SK-N-SH (cell line): ENCODE data around the gene GNE. TPM values are rescaled to one million over a fixed set of nuclear protein-coding genes. Genes with fewer than 3 reads are reported as not detected.
"Not testable (repeated sequence)": the region's sequence is repeated elsewhere in the genome, so short reads cannot be mapped to it uniquely, and the experiment has no call there.

ENCODE experiments used
- CTCF ChIA-PET: fragments of 300-600, 350-600 bp; formaldehyde crosslinking; extraction: SDS; loops from one replicate; lab custom pipeline; 2021; lab: Yijun Ruan, JAX
- POLR2A ChIA-PET: fragments of 350-600 bp; sonication (Branson Sonifier 250); formaldehyde crosslinking; extraction: SDS; loops from one replicate; lab custom pipeline; 2020; ENCODE audit warnings: antibody characterized with exemption, inconsistent platforms; lab: Yijun Ruan, JAX
- DNase-seq: peaks from one replicate; pipeline ENCODE4 v3.0.0; 2012
- H2AFZ ChIP-seq: fragments of 200-600 bp; sonication (generic); 2 replicates; pipeline ENCODE4 v1.8.1; 2016; ENCODE audit warnings: antibody characterized with exemption, mild to moderate bottlenecking, low read depth
- H3F3A ChIP-seq: fragments of 200-600 bp; sonication (generic); replicated peaks from 2 replicates; pipeline ENCODE3; 2016; ENCODE audit warnings: antibody characterized with exemption, mild to moderate bottlenecking; ENCODE audit not compliant: insufficient read depth
- H3K27ac ChIP-seq, 2 experiments: fragments of 200-500 bp in 1 of 2; fragments of 200-600 bp in 1 of 2; sonication (Bioruptor generic) in 1 of 2; sonication (generic), shearing (Covaris generic) in 1 of 2; 2 replicates each; pipeline versions ENCODE4 v1.5.1 to v1.6.1; 2014 to 2016; ENCODE audit warnings: low read depth in 2 of 2, inconsistent platforms in 1 of 2, low read length in 1 of 2, mild to moderate bottlenecking in 1 of 2, mixed read lengths in 1 of 2
- H3K27me3 ChIP-seq: fragments of 200-600 bp; sonication (generic), shearing (Covaris generic); 2 replicates; pipeline ENCODE4 v1.6.1; 2016; ENCODE audit warnings: mixed run types; ENCODE audit not compliant: insufficient read depth
- H3K36me3 ChIP-seq, 2 experiments: fragments of 200-500 bp in 1 of 2; fragments of 200-600 bp in 1 of 2; sonication (Bioruptor generic) in 1 of 2; sonication (generic) in 1 of 2; replicated peaks in 1 of 2; 2 replicates each; pipeline versions ENCODE3 to v1.5.1; 2014 to 2016; ENCODE audit warnings: low read length in 1 of 2, mild to moderate bottlenecking in 1 of 2; ENCODE audit not compliant: insufficient read depth in 2 of 2, control insufficient read depth in 1 of 2
- H3K4me1 ChIP-seq, 2 experiments: fragments of 200-500 bp in 1 of 2; fragments of 200-600 bp in 1 of 2; sonication (Bioruptor generic) in 1 of 2; sonication (generic), shearing (Covaris generic) in 1 of 2; 2 replicates each; pipeline versions ENCODE4 v1.5.1 to v1.6.1; 2014 to 2016; ENCODE audit warnings: low read depth in 1 of 2, low read length in 1 of 2, mixed run types in 1 of 2; ENCODE audit not compliant: insufficient read depth in 2 of 2, control insufficient read depth in 1 of 2
- H3K4me2 ChIP-seq: fragments of 200-600 bp; sonication (generic), shearing (Covaris generic); 2 replicates; pipeline ENCODE4 v1.6.1; 2017; ENCODE audit warnings: mixed run types
- H3K4me3 ChIP-seq, 2 experiments: fragments of 200-500 bp in 1 of 2; fragments of 200-600 bp in 1 of 2; sonication (Bioruptor generic) in 1 of 2; sonication (generic), shearing (Covaris generic) in 1 of 2; 2 replicates each; pipeline versions ENCODE4 v1.5.1 to v1.8.1; 2014 to 2016; ENCODE audit warnings: low read depth in 2 of 2, inconsistent platforms in 1 of 2, low read length in 1 of 2, mild to moderate bottlenecking in 1 of 2, mixed read lengths in 1 of 2, moderate library complexity in 1 of 2
- H3K79me2 ChIP-seq: fragments of 200-600 bp; sonication (generic); 2 replicates; pipeline ENCODE4 v1.8.1; 2017; ENCODE audit warnings: mild to moderate bottlenecking; ENCODE audit not compliant: insufficient read depth
- H3K9ac ChIP-seq: fragments of 200-600 bp; sonication (generic); 2 replicates; pipeline ENCODE4 v1.6.1; 2017; ENCODE audit warnings: mixed run types
- H3K9me2 ChIP-seq: fragments of 200-600 bp; sonication (generic); 2 replicates; pipeline ENCODE4 v1.6.1; 2017; ENCODE audit warnings: mixed run types
- H3K9me3 ChIP-seq: fragments of 200-600 bp; sonication (generic); 2 replicates; pipeline ENCODE4 v1.6.1; 2017; ENCODE audit warnings: mixed run types, mild to moderate bottlenecking, moderate library complexity
- H4K20me1 ChIP-seq: fragments of 200-600 bp; sonication (generic); 2 replicates; pipeline ENCODE4 v1.6.1; 2017; ENCODE audit warnings: mild to moderate bottlenecking, mixed run types; ENCODE audit not compliant: insufficient read depth
- ELF1 ChIP-seq: IDR thresholded peaks from 2 replicates; pipeline ENCODE4 v1.4.0; 2012
- FOSL2 ChIP-seq: IDR thresholded peaks from 2 replicates; pipeline ENCODE4 v1.4.0; 2012; ENCODE audit warnings: low read depth, mild to moderate bottlenecking, moderate library complexity, borderline replicate concordance
- GABPA ChIP-seq: IDR thresholded peaks from 2 replicates; pipeline ENCODE4 v1.4.0; 2012; ENCODE audit warnings: low read depth, mild to moderate bottlenecking
- GATA2 ChIP-seq: sonication (generic); formaldehyde crosslinking; IDR thresholded peaks from 2 replicates; pipeline ENCODE4 v1.5.0; 2020; ENCODE audit warnings: mild to moderate bottlenecking, missing genetic modification reagents
- JUND ChIP-seq: IDR thresholded peaks from 2 replicates; pipeline ENCODE4 v1.4.0; 2012
- MAX ChIP-seq: IDR thresholded peaks from 2 replicates; pipeline ENCODE4 v1.4.0; 2012; ENCODE audit warnings: low read depth
- MXI1 ChIP-seq: IDR thresholded peaks from 2 replicates; pipeline ENCODE4 v1.6.1; 2012; ENCODE audit warnings: mild to moderate bottlenecking, low read depth, low read length, improper control_type of control experiment
- PBX3 ChIP-seq: IDR thresholded peaks from 2 replicates; pipeline ENCODE4; 2012
- POLR2AphosphoS5 ChIP-seq: IDR thresholded peaks from 2 replicates; pipeline ENCODE4 v1.6.1; 2012; ENCODE audit warnings: low read depth, low read length
- RCOR1 ChIP-seq: fragments of 150-350 bp; IDR thresholded peaks from 2 replicates; pipeline ENCODE4 v1.6.1; 2017; ENCODE audit warnings: antibody characterized with exemption, low read length
- REST ChIP-seq: IDR thresholded peaks from 2 replicates; pipeline ENCODE4 v1.6.1; 2012; ENCODE audit warnings: mild to moderate bottlenecking, low read depth, low read length, moderate library complexity
- RFX5 ChIP-seq: IDR thresholded peaks from 2 replicates; pipeline ENCODE4 v1.6.1; 2012; ENCODE audit warnings: mild to moderate bottlenecking, improper control_type of control experiment, low read length
- SIN3A ChIP-seq: IDR thresholded peaks from 2 replicates; pipeline ENCODE4 v1.6.1; 2012; ENCODE audit warnings: low read depth, mild to moderate bottlenecking, low read length, moderate library complexity, borderline replicate concordance
- SMC3 ChIP-seq: IDR thresholded peaks from 2 replicates; pipeline ENCODE4 v1.6.1; 2012; ENCODE audit warnings: low read depth, low read length, improper control_type of control experiment
- TAF1 ChIP-seq: IDR thresholded peaks from 2 replicates; pipeline ENCODE4 v1.6.1; 2012; ENCODE audit warnings: low read depth, mild to moderate bottlenecking, low read length, moderate library complexity, borderline replicate concordance
- TCF12 ChIP-seq: IDR thresholded peaks from 2 replicates; pipeline ENCODE4 v1.4.0; 2012
- TEAD4 ChIP-seq: IDR thresholded peaks from 2 replicates; pipeline ENCODE4 v1.4.0; 2012; ENCODE audit warnings: mild to moderate bottlenecking, borderline replicate concordance; ENCODE audit not compliant: insufficient read depth
- WGBS: methylation state at CpG from one replicate; pipeline ENCODE4 v1.1.6; 2017; ENCODE audit warnings: low lambda C conversion rate; 5-methylcytosine and 5-hydroxymethylcytosine counted together
- polyA plus RNA-seq, 3 experiments: library from polyadenylated mRNA; depleted of rRNA; stranded (reverse); fragments of >200 nt; gene quantifications; 2 replicates each; pipeline ENCODE4 v1.2.3, GENCODE V29; 2012

The GNE gene
- polyA plus RNA-seq, 1 of the 3 experiments (the other 2 are of a cell fraction), result 13.0 TPM

GRCh38 chr9:36275060-36275459, 16.8 kb upstream of the GNE start:
- Histone ChIP-seq H3F3A (no peaks in the 10 kb centered on the region), H3K9ac (no peak overlapping the region), H2AFZ (no peak overlapping the region), H3K9me2 (no peaks in the 10 kb centered on the region), H3K4me3 (no peak overlapping the region), H3K9me3 (no peaks in the 10 kb centered on the region), H4K20me1 (no peaks in the 10 kb centered on the region), H3K79me2 (no peaks in the 10 kb centered on the region), H3K4me2 (no peak overlapping the region), H3K36me3 (no peaks in the 10 kb centered on the region), H3K4me1 (no peaks in the 10 kb centered on the region), H3K27me3 (no peaks in the 10 kb centered on the region), H3K27ac (no peak overlapping the region)
- CTCF ChIA-PET, result interaction anchor here (0.8 kb wide), 1 partner anchor 54 kb away, joined by 3 read pairs; no protein-coding TSS in a partner anchor
- no peak for DNase-seq
- 94% methylated on average over 3 of the region's 3 CpGs for WGBS
- TF ChIP-seq TEAD4 (no peak), PBX3 (no peak), ELF1 (no peak), GATA2 (CRISPR knock-in tag) (no peak), RCOR1 (no peak), SIN3A (no peak), RFX5 (no peak), FOSL2 (no peak), MAX (no peak), REST (no peak), MXI1 (no peak), SMC3 (no peak), JUND (no peak), TCF12 (no peak), GABPA (no peak), TAF1 (no peak), POLR2AphosphoS5 (no peak)
- TF ChIP-seq, all 33 proteins: peak for 0
- POLR2A ChIA-PET, result no interaction called here

GRCh38 chr9:36273354-36273753, 15.1 kb upstream of the GNE start:
- H3K9me3 ChIP-seq, H3K27me3 ChIP-seq, H3K27ac ChIP-seq, H3F3A ChIP-seq, H3K4me3 ChIP-seq, H3K9me2 ChIP-seq, H3K4me2 ChIP-seq, H3K79me2 ChIP-seq, H2AFZ ChIP-seq, CTCF ChIA-PET, H3K9ac ChIP-seq, DNase-seq, H3K4me1 ChIP-seq, H3K36me3 ChIP-seq, H4K20me1 ChIP-seq: not testable (repeated sequence)
- WGBS, result 92% methylated on average over 7 of the region's 7 CpGs
- POLR2A ChIA-PET, result interaction anchor here (0.7 kb wide), 1 partner anchor 15 kb away, joined by 3 read pairs; the partner anchor contains the start of gene GNE
